Measurements from ENCODE around the gene IGFBP2.

Gene IGFBP2

GRCh38 chr2:216678098-216678465, 44.9 kb downstream of the IGFBP2 start:
- Histone ChIP-seq H2AFZ (ENCODE audit: low read depth, low read length, severe bottlenecking) (no peak overlapping the region), H3K9me3 (ENCODE audit: insufficient read depth, low read length) (no peaks in the 10 kb centered on the region), H3K36me3 (ENCODE audit: low read length) (no peaks in the 10 kb centered on the region), H3K4me2 (ENCODE audit: low read depth, low read length, poor library complexity, severe bottlenecking) (no peak overlapping the region), H3K9me2 (replicated peaks; ENCODE audit: insufficient read depth, low read length) (no peaks in the 10 kb centered on the region), H3K27ac (ENCODE audit: low read depth, low read length) (no peak overlapping the region), H3K27me3 (ENCODE audit: low read length) (no peaks in the 10 kb centered on the region), H3F3A (ENCODE audit: insufficient read depth) (no peaks in the 10 kb centered on the region), H3K79me2 (ENCODE audit: insufficient read depth, low read length) (no peaks in the 10 kb centered on the region), H4K20me1 (ENCODE audit: low read depth, low read length) (no peaks in the 10 kb centered on the region), H3K4me3 (ENCODE audit: insufficient read depth, low read length, poor library complexity, severe bottlenecking) (no peak overlapping the region), H3K9ac (ENCODE audit: low read length) (no peak overlapping the region)
- TF ChIP-seq EZH2phosphoT487 (conservative IDR thresholded peaks at IDR 0.05; ENCODE audit: low read length): no peak

GRCh38 chr2:216678813-216679657, 45.8 kb downstream of the IGFBP2 start:
- no peaks in the 10 kb centered on the region for H3K27me3 ChIP-seq (ENCODE audit: low read length)
- H2AFZ ChIP-seq (ENCODE audit: low read depth, low read length, severe bottlenecking): no peak overlapping the region
- no peak overlapping the region for H3K4me2 ChIP-seq (ENCODE audit: low read depth, low read length, poor library complexity, severe bottlenecking)

DNA sequence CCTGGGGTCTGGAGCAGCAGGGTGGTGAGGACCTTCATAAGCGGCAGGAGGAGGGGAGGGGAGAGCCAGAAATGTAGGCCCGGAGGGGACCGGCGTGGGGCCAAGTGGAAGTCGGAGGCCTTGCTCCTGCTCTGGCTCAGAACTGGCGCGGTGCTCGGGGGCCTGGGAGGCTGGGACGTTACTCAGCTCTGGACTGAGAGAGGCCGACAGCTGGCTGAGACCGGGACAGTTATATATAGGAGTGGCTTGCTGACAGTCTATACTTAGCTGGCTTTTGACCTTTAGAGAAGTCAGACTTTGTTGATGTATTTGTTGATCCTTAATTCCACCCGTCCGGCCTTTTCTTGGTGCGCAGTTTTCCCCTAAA, 46.4 kb downstream of the IGFBP2 start:
- no peak overlapping the region for H3K9ac ChIP-seq (ENCODE audit: low read length)
- no peaks in the 10 kb centered on the region for H3K27me3 ChIP-seq (ENCODE audit: low read length)
- no peak overlapping the region for H3K4me3 ChIP-seq (ENCODE audit: insufficient read depth, low read length, poor library complexity, severe bottlenecking)
- H3K9me3 ChIP-seq (ENCODE audit: insufficient read depth, low read length): no peaks in the 10 kb centered on the region
- no peaks in the 10 kb centered on the region for H3K9me2 ChIP-seq (replicated peaks; ENCODE audit: insufficient read depth, low read length)
- H3K36me3 ChIP-seq (ENCODE audit: low read length): no peaks in the 10 kb centered on the region
- H2AFZ ChIP-seq (ENCODE audit: low read depth, low read length, severe bottlenecking): no peak overlapping the region
- no peaks in the 10 kb centered on the region for H3K79me2 ChIP-seq (ENCODE audit: insufficient read depth, low read length)
- H3K27ac ChIP-seq (ENCODE audit: low read depth, low read length): no peak overlapping the region
- no peak overlapping the region for H3K4me2 ChIP-seq (ENCODE audit: low read depth, low read length, poor library complexity, severe bottlenecking)
- no peak for TF ChIP-seq EZH2phosphoT487 (conservative IDR thresholded peaks at IDR 0.05; ENCODE audit: low read length)
- TF ChIP-seq, protein P1, sequence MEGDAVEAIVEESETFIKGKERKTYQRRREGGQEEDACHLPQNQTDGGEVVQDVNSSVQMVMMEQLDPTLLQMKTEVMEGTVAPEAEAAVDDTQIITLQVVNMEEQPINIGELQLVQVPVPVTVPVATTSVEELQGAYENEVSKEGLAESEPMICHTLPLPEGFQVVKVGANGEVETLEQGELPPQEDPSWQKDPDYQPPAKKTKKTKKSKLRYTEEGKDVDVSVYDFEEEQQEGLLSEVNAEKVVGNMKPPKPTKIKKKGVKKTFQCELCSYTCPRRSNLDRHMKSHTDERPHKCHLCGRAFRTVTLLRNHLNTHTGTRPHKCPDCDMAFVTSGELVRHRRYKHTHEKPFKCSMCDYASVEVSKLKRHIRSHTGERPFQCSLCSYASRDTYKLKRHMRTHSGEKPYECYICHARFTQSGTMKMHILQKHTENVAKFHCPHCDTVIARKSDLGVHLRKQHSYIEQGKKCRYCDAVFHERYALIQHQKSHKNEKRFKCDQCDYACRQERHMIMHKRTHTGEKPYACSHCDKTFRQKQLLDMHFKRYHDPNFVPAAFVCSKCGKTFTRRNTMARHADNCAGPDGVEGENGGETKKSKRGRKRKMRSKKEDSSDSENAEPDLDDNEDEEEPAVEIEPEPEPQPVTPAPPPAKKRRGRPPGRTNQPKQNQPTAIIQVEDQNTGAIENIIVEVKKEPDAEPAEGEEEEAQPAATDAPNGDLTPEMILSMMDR (IDR thresholded peaks at IDR 0.05; ENCODE audit: insufficient read depth, low read length, poor library complexity, severe bottlenecking): no peak
- H4K20me1 ChIP-seq (ENCODE audit: low read depth, low read length): no peaks in the 10 kb centered on the region
- no peaks in the 10 kb centered on the region for H3F3A ChIP-seq (ENCODE audit: insufficient read depth)

More at GRCh38 chr2:216678813-216679657, 45.8 kb downstream of the IGFBP2 start:
- no peak overlapping the region for H3K4me3 ChIP-seq (ENCODE audit: insufficient read depth, low read length, poor library complexity, severe bottlenecking)
- H4K20me1 ChIP-seq (ENCODE audit: low read depth, low read length): no peaks in the 10 kb centered on the region
- TF ChIP-seq, protein P1 (IDR thresholded peaks at IDR 0.05; ENCODE audit: insufficient read depth, low read length, poor library complexity, severe bottlenecking): no peak
- TF ChIP-seq EZH2phosphoT487 (conservative IDR thresholded peaks at IDR 0.05; ENCODE audit: low read length): no peak
- no peaks in the 10 kb centered on the region for H3F3A ChIP-seq (ENCODE audit: insufficient read depth)
- H3K27ac ChIP-seq (ENCODE audit: low read depth, low read length): no peak overlapping the region
- H3K36me3 ChIP-seq (ENCODE audit: low read length): no peaks in the 10 kb centered on the region
- no peaks in the 10 kb centered on the region for H3K9me3 ChIP-seq (ENCODE audit: insufficient read depth, low read length)
- no peaks in the 10 kb centered on the region for H3K9me2 ChIP-seq (replicated peaks; ENCODE audit: insufficient read depth, low read length)
- no peak overlapping the region for H3K9ac ChIP-seq (ENCODE audit: low read length)
- no peaks in the 10 kb centered on the region for H3K79me2 ChIP-seq (ENCODE audit: insufficient read depth, low read length)

- TF ChIP-seq, protein P1 (IDR thresholded peaks at IDR 0.05; ENCODE audit: insufficient read depth, low read length, poor library complexity, severe bottlenecking): no peak
- no peak for TF ChIP-seq EZH2phosphoT487 (conservative IDR thresholded peaks at IDR 0.05; ENCODE audit: low read length)
- Histone ChIP-seq H3K4me2 (ENCODE audit: low read depth, low read length, poor library complexity, severe bottlenecking) (no peak overlapping the region), H3K36me3 (ENCODE audit: low read length) (no peaks in the 10 kb centered on the region), H3F3A (ENCODE audit: insufficient read depth) (no peaks in the 10 kb centered on the region), H3K9ac (ENCODE audit: low read length) (no peak overlapping the region), H3K9me2 (replicated peaks; ENCODE audit: insufficient read depth, low read length) (no peaks in the 10 kb centered on the region), H4K20me1 (ENCODE audit: low read depth, low read length) (no peaks in the 10 kb centered on the region), H3K79me2 (ENCODE audit: insufficient read depth, low read length) (no peaks in the 10 kb centered on the region), H3K27ac (ENCODE audit: low read depth, low read length) (no peak overlapping the region), H3K27me3 (ENCODE audit: low read length) (no peaks in the 10 kb centered on the region), H3K9me3 (ENCODE audit: insufficient read depth, low read length) (no peaks in the 10 kb centered on the region), H2AFZ (ENCODE audit: low read depth, low read length, severe bottlenecking) (no peak overlapping the region), H3K4me3 (ENCODE audit: insufficient read depth, low read length, poor library complexity, severe bottlenecking) (no peak overlapping the region)
These were observed 47.9 kb downstream of the IGFBP2 start for GRCh38 chr2:216680951-216681629.
